ENCODE results near the gene HERC4. TPM values are rescaled to one million over a fixed set of nuclear protein-coding genes. Genes with fewer than 3 reads are reported as not detected.

The HERC4 gene
- total RNA-seq, 1 experiment from 2014 or later = 39.4 TPM

DNA sequence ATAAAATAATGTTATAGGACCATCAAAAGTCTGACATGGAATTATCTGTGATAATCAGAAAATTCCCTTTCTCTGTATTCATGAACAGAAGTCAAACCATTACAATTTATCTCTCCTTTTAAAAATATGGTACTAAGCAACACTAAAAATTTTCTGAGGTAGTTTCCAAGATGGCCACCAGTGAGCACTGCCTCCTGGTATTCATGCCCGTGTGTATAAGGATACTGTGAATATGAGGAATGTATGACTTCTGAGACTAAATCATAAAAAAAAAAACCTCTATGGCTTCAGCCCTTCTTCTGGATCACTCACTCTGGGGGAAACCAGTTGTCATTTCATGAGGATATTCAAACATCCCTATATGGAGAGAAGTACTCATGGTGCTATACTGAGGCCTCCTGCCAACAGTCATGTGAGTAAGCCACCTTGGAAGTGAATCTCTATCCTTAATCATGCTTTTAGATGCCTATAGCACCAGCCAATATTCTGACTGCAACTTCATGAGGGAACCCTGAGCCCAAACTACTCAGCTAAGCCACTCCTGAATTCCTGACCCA, 149.6 kb downstream of the HERC4 start:
- no peak overlapping the region for H3K27ac Mint-ChIP-seq
- ChIA-PET CTCF (interaction anchor here (1.0 kb wide), 1 partner anchor 18 kb away, joined by 3 read pairs; no protein-coding TSS in a partner anchor), POLR2A (no interaction called here)
- ATAC-seq = no peak
- no peaks in the 10 kb centered on the region for H3K27me3 Mint-ChIP-seq (ENCODE audit: low read depth)
- H3K36me3 Mint-ChIP-seq = peaks cover 12% of the 10 kb centered on the region
- H3K9me3 Mint-ChIP-seq = no peaks in the 10 kb centered on the region
- H3K4me3 Mint-ChIP-seq = no peak overlapping the region
- TF ChIP-seq, protein P1, sequence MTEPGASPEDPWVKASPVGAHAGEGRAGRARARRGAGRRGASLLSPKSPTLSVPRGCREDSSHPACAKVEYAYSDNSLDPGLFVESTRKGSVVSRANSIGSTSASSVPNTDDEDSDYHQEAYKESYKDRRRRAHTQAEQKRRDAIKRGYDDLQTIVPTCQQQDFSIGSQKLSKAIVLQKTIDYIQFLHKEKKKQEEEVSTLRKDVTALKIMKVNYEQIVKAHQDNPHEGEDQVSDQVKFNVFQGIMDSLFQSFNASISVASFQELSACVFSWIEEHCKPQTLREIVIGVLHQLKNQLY (CRISPR knock-in tag; IDR thresholded peaks at IDR 0.05) = no peak
- 0 out of 2 replicates have a peak, but pooled peaks cover 4% of the 10 kb centered on the region for H3K4me1 Mint-ChIP-seq
- DNase-seq (ENCODE audit: low spot score) = no peak

DNA sequence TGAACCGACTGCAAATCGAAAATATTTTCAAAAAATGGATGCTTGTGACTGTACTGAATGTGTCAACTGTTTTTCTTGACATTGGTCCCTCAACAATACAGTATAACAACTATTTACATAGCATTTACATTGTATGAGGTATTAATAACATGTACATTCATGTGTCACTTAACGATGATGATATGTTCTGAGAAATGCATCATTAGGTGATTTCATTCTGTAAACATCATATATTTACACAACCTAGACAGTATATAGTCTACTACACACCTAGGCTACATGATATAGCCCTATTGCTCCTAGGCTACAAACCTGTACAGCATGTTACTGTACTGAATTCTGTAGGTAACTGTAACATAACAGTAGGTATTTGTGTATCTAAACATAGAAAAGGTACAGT, 150.9 kb downstream of the HERC4 start:
- no peak overlapping the region for H3K27ac Mint-ChIP-seq
- H3K4me1 Mint-ChIP-seq = 0 out of 2 replicates have a peak, but pooled peaks cover 4% of the 10 kb centered on the region
- peaks cover 7% of the 10 kb centered on the region for H3K36me3 Mint-ChIP-seq
- CTCF ChIA-PET = no interaction called here
- H3K27me3 Mint-ChIP-seq (ENCODE audit: low read depth) = no peaks in the 10 kb centered on the region
- no peak for ATAC-seq
- H3K9me3 Mint-ChIP-seq = no peaks in the 10 kb centered on the region
- TF ChIP-seq ETV6 (CRISPR knock-in tag; IDR thresholded peaks at IDR 0.05) (no peak), PRRX2 (CRISPR knock-in tag; IDR thresholded peaks at IDR 0.05) (no peak), ZBTB21 (CRISPR knock-in tag; IDR thresholded peaks at IDR 0.05; ENCODE audit: borderline replicate concordance) (no peak), ATF1 (CRISPR knock-in tag; IDR thresholded peaks at IDR 0.05) (no peak), SMAD4 (CRISPR knock-in tag; IDR thresholded peaks at IDR 0.05) (no peak), ZNF317 (CRISPR knock-in tag; IDR thresholded peaks at IDR 0.05; ENCODE audit: borderline replicate concordance, low read depth) (no peak), ZNF671 (CRISPR knock-in tag; IDR thresholded peaks at IDR 0.05) (no peak), NFE2L1 (CRISPR knock-in tag; IDR thresholded peaks at IDR 0.05) (no peak), SP1 (CRISPR knock-in tag; conservative IDR thresholded peaks at IDR 0.05) (no peak), MXD4 (CRISPR knock-in tag; IDR thresholded peaks at IDR 0.05; ENCODE audit: borderline replicate concordance) (no peak), JAZF1 (CRISPR knock-in tag; IDR thresholded peaks at IDR 0.05) (no peak), GTF2I (CRISPR knock-in tag; conservative IDR thresholded peaks at IDR 0.05) (no peak)
- TF ChIP-seq, protein P1 (CRISPR knock-in tag; IDR thresholded peaks at IDR 0.05) = no peak
- TF ChIP-seq, protein P2, sequence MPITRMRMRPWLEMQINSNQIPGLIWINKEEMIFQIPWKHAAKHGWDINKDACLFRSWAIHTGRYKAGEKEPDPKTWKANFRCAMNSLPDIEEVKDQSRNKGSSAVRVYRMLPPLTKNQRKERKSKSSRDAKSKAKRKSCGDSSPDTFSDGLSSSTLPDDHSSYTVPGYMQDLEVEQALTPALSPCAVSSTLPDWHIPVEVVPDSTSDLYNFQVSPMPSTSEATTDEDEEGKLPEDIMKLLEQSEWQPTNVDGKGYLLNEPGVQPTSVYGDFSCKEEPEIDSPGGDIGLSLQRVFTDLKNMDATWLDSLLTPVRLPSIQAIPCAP (CRISPR knock-in tag; IDR thresholded peaks at IDR 0.05) = no peak
- TF ChIP-seq, protein P3, sequence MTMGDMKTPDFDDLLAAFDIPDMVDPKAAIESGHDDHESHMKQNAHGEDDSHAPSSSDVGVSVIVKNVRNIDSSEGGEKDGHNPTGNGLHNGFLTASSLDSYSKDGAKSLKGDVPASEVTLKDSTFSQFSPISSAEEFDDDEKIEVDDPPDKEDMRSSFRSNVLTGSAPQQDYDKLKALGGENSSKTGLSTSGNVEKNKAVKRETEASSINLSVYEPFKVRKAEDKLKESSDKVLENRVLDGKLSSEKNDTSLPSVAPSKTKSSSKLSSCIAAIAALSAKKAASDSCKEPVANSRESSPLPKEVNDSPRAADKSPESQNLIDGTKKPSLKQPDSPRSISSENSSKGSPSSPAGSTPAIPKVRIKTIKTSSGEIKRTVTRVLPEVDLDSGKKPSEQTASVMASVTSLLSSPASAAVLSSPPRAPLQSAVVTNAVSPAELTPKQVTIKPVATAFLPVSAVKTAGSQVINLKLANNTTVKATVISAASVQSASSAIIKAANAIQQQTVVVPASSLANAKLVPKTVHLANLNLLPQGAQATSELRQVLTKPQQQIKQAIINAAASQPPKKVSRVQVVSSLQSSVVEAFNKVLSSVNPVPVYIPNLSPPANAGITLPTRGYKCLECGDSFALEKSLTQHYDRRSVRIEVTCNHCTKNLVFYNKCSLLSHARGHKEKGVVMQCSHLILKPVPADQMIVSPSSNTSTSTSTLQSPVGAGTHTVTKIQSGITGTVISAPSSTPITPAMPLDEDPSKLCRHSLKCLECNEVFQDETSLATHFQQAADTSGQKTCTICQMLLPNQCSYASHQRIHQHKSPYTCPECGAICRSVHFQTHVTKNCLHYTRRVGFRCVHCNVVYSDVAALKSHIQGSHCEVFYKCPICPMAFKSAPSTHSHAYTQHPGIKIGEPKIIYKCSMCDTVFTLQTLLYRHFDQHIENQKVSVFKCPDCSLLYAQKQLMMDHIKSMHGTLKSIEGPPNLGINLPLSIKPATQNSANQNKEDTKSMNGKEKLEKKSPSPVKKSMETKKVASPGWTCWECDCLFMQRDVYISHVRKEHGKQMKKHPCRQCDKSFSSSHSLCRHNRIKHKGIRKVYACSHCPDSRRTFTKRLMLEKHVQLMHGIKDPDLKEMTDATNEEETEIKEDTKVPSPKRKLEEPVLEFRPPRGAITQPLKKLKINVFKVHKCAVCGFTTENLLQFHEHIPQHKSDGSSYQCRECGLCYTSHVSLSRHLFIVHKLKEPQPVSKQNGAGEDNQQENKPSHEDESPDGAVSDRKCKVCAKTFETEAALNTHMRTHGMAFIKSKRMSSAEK (CRISPR knock-in tag; IDR thresholded peaks at IDR 0.05; ENCODE audit: borderline replicate concordance) = no peak
- TF ChIP-seq, protein P4, sequence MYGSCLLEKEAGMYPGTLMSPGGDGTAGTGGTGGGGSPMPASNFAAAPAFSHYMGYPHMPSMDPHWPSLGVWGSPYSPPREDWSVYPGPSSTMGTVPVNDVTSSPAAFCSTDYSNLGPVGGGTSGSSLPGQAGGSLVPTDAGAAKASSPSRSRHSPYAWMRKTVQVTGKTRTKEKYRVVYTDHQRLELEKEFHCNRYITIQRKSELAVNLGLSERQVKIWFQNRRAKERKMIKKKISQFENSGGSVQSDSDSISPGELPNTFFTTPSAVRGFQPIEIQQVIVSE (CRISPR knock-in tag; IDR thresholded peaks at IDR 0.05; ENCODE audit: borderline replicate concordance) = no peak
- TF ChIP-seq, protein P5, sequence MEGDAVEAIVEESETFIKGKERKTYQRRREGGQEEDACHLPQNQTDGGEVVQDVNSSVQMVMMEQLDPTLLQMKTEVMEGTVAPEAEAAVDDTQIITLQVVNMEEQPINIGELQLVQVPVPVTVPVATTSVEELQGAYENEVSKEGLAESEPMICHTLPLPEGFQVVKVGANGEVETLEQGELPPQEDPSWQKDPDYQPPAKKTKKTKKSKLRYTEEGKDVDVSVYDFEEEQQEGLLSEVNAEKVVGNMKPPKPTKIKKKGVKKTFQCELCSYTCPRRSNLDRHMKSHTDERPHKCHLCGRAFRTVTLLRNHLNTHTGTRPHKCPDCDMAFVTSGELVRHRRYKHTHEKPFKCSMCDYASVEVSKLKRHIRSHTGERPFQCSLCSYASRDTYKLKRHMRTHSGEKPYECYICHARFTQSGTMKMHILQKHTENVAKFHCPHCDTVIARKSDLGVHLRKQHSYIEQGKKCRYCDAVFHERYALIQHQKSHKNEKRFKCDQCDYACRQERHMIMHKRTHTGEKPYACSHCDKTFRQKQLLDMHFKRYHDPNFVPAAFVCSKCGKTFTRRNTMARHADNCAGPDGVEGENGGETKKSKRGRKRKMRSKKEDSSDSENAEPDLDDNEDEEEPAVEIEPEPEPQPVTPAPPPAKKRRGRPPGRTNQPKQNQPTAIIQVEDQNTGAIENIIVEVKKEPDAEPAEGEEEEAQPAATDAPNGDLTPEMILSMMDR (IDR thresholded peaks at IDR 0.05) = no peak
- no peak for DNase-seq (ENCODE audit: low spot score)
- no peak overlapping the region for H3K4me3 Mint-ChIP-seq
- POLR2A ChIA-PET = interaction anchor here (0.7 kb wide), 1 partner anchor 39 kb away, joined by 3 read pairs; no protein-coding TSS in a partner anchor

All from WTC11 (cell line).